ENCODE data around the gene CRKL.

DNA sequence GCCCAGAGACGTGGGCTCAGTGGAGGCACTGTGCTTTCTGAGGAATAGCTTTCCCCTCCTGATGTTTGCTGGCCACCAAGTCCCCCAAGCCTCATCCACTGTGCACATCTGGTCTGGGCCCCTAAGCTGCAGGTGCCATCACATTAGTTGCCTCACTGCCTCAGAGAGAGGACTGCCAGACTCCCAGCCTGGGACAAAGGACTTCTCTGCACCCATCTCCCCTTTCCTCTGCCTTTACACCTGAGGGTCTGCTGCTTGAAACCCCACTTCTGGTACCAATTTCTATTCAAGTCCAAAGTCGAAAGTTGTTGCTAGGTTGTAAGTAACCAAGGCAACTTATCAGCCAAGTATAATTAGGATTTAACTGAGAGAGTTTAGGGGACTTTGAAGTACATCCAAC, 61.2 kb downstream of the CRKL start:
- TF ChIP-seq, protein P1, sequence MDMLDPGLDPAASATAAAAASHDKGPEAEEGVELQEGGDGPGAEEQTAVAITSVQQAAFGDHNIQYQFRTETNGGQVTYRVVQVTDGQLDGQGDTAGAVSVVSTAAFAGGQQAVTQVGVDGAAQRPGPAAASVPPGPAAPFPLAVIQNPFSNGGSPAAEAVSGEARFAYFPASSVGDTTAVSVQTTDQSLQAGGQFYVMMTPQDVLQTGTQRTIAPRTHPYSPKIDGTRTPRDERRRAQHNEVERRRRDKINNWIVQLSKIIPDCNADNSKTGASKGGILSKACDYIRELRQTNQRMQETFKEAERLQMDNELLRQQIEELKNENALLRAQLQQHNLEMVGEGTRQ (IDR thresholded peaks at IDR 0.05; ENCODE audit: borderline replicate concordance, low read depth, low read length): no peak
- TF ChIP-seq EP300 (IDR thresholded peaks at IDR 0.05; ENCODE audit: borderline replicate concordance in 1 of 2, low read depth in 1 of 2, low read length in 1 of 2): no peak
- TF ChIP-seq, protein P2, sequence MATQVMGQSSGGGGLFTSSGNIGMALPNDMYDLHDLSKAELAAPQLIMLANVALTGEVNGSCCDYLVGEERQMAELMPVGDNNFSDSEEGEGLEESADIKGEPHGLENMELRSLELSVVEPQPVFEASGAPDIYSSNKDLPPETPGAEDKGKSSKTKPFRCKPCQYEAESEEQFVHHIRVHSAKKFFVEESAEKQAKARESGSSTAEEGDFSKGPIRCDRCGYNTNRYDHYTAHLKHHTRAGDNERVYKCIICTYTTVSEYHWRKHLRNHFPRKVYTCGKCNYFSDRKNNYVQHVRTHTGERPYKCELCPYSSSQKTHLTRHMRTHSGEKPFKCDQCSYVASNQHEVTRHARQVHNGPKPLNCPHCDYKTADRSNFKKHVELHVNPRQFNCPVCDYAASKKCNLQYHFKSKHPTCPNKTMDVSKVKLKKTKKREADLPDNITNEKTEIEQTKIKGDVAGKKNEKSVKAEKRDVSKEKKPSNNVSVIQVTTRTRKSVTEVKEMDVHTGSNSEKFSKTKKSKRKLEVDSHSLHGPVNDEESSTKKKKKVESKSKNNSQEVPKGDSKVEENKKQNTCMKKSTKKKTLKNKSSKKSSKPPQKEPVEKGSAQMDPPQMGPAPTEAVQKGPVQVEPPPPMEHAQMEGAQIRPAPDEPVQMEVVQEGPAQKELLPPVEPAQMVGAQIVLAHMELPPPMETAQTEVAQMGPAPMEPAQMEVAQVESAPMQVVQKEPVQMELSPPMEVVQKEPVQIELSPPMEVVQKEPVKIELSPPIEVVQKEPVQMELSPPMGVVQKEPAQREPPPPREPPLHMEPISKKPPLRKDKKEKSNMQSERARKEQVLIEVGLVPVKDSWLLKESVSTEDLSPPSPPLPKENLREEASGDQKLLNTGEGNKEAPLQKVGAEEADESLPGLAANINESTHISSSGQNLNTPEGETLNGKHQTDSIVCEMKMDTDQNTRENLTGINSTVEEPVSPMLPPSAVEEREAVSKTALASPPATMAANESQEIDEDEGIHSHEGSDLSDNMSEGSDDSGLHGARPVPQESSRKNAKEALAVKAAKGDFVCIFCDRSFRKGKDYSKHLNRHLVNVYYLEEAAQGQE (IDR thresholded peaks at IDR 0.05; ENCODE audit: low read depth, low read length): no peak
